ENCODE measurements around the gene MAP7D3. TPM values are rescaled to one million over a fixed set of nuclear protein-coding genes. Genes with fewer than 3 reads are reported as not detected.

Gene MAP7D3
- total and polyA plus RNA-seq, 3 donors from 2014 or later: 14.7 to 44.0 (median 38.2) TPM

DNA sequence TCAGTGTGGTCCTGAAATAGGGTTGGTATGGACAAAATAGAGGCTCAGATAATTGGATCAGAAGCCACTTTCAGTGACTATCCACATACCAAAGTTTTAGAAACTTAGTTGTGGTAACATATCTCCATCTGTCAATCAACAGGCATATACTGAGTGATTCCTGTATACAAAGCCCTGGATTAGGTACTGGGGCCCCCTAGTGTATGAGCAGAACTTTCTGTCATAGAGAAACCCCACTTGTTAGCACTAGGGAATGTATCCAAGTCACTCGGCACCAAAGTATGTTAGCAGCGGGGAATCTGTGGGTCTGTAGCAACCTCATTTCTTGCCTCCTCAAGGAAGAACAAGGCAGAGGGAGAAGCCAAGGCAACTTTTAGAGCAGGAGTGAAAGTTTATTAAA, 50.7 kb downstream of the MAP7D3 start:
- Histone ChIP-seq H3K4me3 (no peak overlapping the region), H3K27me3 (no peaks in the 10 kb centered on the region), H3K27ac (no peak overlapping the region), H3K36me3 (ENCODE audit: low read depth, missing control alignments) (no peaks in the 10 kb centered on the region), H3K9me3 (no peaks in the 10 kb centered on the region), H3K4me1 (no peaks in the 10 kb centered on the region)
- intact Hi-C loops (cut with DNase I; ENCODE audit: low total_unique reads): no loop called here
- TF ChIP-seq, protein P1, sequence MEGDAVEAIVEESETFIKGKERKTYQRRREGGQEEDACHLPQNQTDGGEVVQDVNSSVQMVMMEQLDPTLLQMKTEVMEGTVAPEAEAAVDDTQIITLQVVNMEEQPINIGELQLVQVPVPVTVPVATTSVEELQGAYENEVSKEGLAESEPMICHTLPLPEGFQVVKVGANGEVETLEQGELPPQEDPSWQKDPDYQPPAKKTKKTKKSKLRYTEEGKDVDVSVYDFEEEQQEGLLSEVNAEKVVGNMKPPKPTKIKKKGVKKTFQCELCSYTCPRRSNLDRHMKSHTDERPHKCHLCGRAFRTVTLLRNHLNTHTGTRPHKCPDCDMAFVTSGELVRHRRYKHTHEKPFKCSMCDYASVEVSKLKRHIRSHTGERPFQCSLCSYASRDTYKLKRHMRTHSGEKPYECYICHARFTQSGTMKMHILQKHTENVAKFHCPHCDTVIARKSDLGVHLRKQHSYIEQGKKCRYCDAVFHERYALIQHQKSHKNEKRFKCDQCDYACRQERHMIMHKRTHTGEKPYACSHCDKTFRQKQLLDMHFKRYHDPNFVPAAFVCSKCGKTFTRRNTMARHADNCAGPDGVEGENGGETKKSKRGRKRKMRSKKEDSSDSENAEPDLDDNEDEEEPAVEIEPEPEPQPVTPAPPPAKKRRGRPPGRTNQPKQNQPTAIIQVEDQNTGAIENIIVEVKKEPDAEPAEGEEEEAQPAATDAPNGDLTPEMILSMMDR (IDR thresholded peaks at IDR 0.05): no peak
- TF ChIP-seq POLR2A (IDR thresholded peaks at IDR 0.05): no peak
- WGBS, 2 donors: 73 to 83% methylated on average over 2 of the region's 2 CpGs
- DNase-seq: no peak

DNA sequence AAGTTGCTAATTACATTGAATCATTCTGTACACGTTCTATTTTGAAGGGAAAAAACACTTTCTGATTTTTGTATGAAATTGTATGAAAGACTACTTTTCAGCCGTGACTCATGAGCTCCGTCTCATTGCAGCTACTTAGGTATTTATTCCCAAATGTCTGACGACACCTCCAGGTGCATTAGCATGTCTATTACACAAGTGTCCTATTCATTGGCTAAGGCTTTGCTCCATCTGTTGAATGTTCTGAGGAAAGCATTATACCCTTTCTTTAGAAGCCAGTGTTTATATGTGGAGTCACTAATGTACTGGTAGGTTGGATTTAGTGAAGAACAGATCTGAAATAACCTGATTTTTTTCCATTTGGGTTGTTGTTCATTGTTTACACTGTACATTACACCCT, 51.8 kb downstream of the MAP7D3 start:
- no peak for TF ChIP-seq POLR2A (IDR thresholded peaks at IDR 0.05)
- TF ChIP-seq, protein P1 (IDR thresholded peaks at IDR 0.05): no peak
- Histone ChIP-seq H3K27ac (no peak overlapping the region), H3K4me1 (no peaks in the 10 kb centered on the region), H3K27me3 (no peaks in the 10 kb centered on the region), H3K36me3 (ENCODE audit: low read depth, missing control alignments) (no peaks in the 10 kb centered on the region), H3K4me3 (no peak overlapping the region), H3K9me3 (no peaks in the 10 kb centered on the region)
- 80 to 86% methylated on average over 4 of the region's 4 CpGs for WGBS, 2 donors
- intact Hi-C loops (cut with DNase I; ENCODE audit: low total_unique reads): no loop called here
- no peak for DNase-seq

DNA sequence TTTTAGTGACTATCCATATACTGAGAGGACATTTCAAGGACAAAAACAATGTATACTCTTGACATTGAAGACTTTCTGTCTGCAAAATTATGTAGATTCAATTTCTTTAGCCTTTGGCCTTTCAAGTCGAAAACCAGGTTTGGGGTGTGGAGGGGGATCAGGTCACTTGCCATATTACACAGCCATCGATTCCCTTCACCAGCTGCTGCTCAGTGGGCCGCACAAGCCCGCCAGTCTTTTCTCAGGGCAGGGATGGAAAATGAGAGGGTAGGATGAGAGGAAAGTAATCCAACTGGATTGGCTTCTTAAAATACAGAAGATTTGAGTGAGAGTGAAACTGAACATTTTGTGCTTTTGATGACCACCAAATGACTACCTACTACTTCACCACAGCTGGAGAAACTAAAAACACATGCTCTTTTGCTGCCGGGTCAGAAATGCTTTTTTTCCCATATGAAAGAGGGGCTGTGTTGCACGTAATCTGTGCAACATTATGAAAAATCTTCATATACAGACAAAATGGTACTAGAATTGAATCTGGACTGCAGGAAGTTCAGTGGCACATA, 52.4 kb downstream of the MAP7D3 start:
- intact Hi-C loops (cut with DNase I; ENCODE audit: low total_unique reads): no loop called here
- Histone ChIP-seq H3K9me3 (no peaks in the 10 kb centered on the region), H3K4me1 (no peaks in the 10 kb centered on the region), H3K36me3 (ENCODE audit: low read depth, missing control alignments) (no peaks in the 10 kb centered on the region), H3K27ac (no peak overlapping the region), H3K4me3 (no peak overlapping the region), H3K27me3 (no peaks in the 10 kb centered on the region)
- DNase-seq: no peak
- TF ChIP-seq, protein P1 (IDR thresholded peaks at IDR 0.05): no peak
- TF ChIP-seq POLR2A (IDR thresholded peaks at IDR 0.05): no peak
- WGBS, 2 donors: 69 to 93% methylated on average over 4 to 6 of the region's 6 CpGs

DNA sequence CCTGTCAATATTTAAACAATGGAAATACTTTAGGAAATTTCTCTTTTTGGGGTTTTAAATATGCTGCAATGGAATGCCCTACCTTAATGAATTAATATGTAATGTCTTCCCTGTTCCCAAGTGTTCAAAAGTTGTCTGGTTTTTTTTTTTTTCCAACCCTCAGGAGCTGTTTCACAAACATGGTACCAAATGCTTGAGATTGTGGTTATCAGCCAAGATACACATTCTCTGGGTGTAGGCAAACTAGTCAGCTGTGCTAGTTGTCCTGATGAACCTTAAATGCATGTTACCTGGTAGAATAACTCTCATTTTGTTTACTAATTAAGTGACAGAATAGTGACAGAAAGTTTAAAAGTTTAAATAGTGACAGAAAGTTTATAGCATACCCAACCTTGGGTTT, 53.2 kb downstream of the MAP7D3 start:
- Histone ChIP-seq H3K27ac (no peak overlapping the region), H3K36me3 (ENCODE audit: low read depth, missing control alignments) (no peaks in the 10 kb centered on the region), H3K4me3 (no peak overlapping the region), H3K9me3 (no peaks in the 10 kb centered on the region), H3K4me1 (no peaks in the 10 kb centered on the region), H3K27me3 (no peaks in the 10 kb centered on the region)
- no peak for DNase-seq
- intact Hi-C loops (cut with DNase I; ENCODE audit: low total_unique reads): no loop called here
- TF ChIP-seq, protein P1 (IDR thresholded peaks at IDR 0.05): no peak
- no peak for TF ChIP-seq POLR2A (IDR thresholded peaks at IDR 0.05)

DNA sequence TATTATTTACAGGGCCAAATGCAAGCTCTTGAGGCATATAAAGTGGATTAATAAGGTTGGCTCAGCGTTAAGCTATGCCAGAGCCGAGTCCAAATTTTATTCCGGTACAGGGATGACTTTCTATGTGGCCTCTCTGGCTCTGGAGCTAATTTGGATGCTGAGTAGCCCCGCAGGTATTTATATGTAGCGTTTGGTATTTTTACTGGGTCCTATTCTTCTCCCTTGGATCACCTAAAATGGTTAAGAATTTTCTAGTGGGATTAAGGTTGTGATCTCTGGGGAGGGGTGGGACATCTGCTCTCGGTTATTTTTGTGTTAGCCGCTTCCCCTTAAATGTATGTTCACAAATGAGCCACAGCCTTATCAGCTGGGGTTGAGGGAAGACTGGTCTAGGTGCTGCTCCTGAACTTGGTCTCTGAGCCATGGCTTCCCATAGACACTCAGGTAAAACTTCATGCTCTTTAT, 54.5 kb downstream of the MAP7D3 start:
- H3K27me3 ChIP-seq: no peaks in the 10 kb centered on the region
- intact Hi-C loops (cut with DNase I; ENCODE audit: low total_unique reads): no loop called here
- no peak overlapping the region for H3K27ac ChIP-seq
- no peak overlapping the region for H3K4me3 ChIP-seq
- WGBS, 2 donors: 56 to 85% methylated on average over 5 to 7 of the region's 7 CpGs
- no peaks in the 10 kb centered on the region for H3K4me1 ChIP-seq
- no peaks in the 10 kb centered on the region for H3K36me3 ChIP-seq (ENCODE audit: low read depth, missing control alignments)
- DNase-seq: no peak
- H3K9me3 ChIP-seq: no peaks in the 10 kb centered on the region
- no peak for TF ChIP-seq POLR2A (IDR thresholded peaks at IDR 0.05)
- TF ChIP-seq, protein P1 (IDR thresholded peaks at IDR 0.05): no peak
